ENCODE results near the gene ARIH1.
"Not testable (repeated sequence)": the region's sequence is repeated elsewhere in the genome, so short reads cannot be mapped to it uniquely, and the experiment has no call there.

The ARIH1 gene, protein sequence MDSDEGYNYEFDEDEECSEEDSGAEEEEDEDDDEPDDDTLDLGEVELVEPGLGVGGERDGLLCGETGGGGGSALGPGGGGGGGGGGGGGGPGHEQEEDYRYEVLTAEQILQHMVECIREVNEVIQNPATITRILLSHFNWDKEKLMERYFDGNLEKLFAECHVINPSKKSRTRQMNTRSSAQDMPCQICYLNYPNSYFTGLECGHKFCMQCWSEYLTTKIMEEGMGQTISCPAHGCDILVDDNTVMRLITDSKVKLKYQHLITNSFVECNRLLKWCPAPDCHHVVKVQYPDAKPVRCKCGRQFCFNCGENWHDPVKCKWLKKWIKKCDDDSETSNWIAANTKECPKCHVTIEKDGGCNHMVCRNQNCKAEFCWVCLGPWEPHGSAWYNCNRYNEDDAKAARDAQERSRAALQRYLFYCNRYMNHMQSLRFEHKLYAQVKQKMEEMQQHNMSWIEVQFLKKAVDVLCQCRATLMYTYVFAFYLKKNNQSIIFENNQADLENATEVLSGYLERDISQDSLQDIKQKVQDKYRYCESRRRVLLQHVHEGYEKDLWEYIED

GRCh38 chr15:72473614-72474465, at the start of gene ARIH1:
Gene ARIH1 (plus strand): TSS chr15:72474330. CDS start chr15:72474640, 310 bp downstream.
- peak; percentile 89 to 96 (median 94) for DNase-seq (ENCODE audit: low read depth in 3 of 3)

DNA sequence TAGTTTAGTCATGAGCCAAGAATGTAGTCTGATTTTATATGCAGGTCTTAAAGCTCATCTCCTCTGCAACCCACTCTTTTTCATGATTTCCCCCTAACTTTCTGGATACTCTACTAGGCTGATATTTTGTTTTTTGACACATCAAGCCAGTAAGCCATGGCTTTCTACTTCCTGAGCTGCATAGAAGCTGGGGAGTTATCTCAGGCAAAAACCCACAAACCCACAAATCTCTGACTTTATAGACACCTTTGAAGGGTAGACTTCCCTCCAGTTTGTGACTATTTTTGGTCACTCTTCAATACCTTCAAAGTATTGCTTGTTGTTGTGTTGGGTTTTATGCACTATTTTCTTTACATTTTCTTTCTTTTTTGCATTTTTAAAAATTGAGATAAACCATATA, 47.4 kb upstream of the ARIH1 start:
- no peak for DNase-seq (ENCODE audit: low read depth in 3 of 3)

- DNase-seq (ENCODE audit: low read depth in 3 of 3) = no peak
Measured at GRCh38 chr15:72437650-72438316, 36.3 kb upstream of the ARIH1 start.

DNA sequence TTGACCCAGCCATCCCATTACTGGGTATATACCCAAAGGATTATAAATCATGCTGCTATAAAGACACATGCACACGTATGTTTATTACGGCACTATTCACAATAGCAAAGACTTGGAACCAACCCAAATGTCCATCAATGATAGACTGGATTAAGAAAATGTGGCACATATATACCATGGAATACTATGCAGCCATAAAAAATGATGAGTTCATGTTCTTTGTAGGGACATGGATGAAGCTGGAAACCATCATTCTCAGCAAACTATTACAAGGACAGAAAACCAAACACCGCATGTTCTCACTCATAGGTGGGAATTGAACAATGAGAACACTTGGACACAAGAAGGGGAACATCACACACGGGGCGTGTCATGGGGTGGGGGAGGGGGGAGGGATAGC, 31.3 kb upstream of the ARIH1 start:
- DNase-seq (ENCODE audit: low read depth in 3 of 3) = not testable (repeated sequence)

DNA sequence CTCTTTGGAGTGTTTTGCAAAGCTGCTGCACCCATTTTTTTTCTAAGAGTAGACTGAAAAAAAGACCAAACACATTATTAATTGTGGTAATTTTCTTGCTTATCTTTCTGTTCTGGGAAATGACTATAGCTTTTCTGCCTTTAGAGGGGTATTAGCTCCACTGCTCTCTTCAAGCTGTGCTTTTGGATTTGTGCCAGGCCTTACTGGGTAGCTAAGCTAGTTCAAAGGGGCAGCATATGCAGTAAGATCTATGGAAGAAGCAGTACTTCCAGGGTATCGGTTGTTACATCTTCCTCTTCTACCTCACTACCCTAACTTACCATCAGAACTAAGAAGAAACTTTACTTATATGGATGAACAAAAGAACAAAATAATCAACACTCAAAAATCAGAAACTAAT, 28.7 kb upstream of the ARIH1 start:
- no peak for DNase-seq (ENCODE audit: low read depth in 3 of 3)

DNA sequence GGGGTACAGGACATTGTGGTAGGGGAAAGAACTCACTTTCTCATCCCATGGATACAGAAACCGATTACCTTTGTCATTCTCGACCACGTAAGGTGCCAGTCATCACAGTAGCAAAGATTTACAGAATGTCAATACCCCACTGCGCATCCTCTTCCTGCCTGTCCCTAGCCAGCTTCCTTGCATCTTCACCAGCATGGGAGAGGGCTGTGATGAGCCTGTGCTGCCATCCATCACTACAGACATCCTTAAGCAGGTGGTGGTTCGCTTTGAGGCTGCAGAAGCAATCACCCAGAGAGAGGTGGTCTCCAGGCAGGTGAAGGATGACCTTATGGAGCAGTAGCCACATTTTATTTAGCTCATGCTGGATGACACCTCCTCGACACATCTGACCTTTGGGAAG, 23.3 kb upstream of the ARIH1 start:
- no peak for DNase-seq (ENCODE audit: low read depth in 3 of 3)

GRCh38 chr15:72451224-72451623, 22.9 kb upstream of the ARIH1 start:
- no peak for DNase-seq (ENCODE audit: low read depth in 3 of 3)

DNA sequence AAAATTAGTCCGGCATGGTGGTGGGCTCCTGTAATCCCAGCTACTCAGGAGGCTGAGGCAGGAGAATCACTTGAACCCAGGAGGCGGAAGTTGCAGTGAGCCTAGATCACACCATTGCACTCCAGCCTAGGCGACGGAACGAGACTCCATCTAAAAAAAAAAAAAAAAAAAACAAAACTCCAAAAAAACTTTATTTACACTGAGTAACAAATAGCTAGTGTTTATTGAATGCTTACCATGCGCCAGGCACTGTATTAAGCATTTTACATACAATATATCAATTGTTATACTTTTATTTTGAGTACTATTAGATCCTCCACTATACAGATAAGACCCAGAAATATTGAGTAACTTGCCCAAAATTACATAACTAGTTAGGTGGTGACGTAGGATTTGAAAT, 17.4 kb upstream of the ARIH1 start:
- no peak for DNase-seq (ENCODE audit: low read depth in 3 of 3)

- no peak for DNase-seq (ENCODE audit: low read depth in 3 of 3)
Measured at GRCh38 chr15:72460402-72460801, 13.7 kb upstream of the ARIH1 start.

DNA sequence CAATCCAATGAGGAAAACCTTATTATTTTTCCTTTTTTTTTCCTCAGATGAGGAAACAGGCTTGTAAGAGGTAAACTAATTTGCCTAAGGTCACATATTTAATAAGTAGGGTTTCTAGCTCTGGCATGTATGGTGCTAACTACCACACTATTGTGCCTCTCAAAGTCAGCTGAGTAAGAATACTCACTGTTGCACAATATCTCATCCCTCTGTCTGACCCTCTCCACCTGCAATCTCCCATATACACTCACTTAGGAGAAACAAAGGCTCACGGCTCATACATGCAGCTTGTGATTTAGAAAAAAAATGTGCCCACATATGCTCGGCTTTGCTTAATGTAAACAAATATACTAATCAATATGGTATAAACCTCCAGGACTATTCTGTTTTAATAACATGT, 10.4 kb upstream of the ARIH1 start:
- DNase-seq (ENCODE audit: low read depth in 3 of 3) = no peak

DNA sequence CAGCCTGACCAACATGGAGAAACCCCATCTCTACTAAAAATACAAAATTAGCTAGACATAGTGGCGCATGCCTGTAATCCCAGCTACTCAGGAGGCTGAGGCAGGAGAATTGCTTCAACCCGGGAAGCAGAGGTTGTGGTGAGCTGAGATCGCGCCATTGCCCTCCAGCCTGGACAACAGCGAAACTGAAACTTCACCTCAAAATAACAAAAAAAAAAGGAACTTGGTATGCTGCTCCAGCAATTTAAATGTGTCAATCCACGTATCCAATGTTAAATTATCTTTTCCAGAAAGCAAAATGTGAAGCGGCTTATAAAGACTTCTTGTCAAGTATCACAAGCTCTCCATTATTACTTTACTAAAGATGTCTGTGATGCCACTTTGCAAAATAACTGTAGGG, 9.9 kb upstream of the ARIH1 start:
- DNase-seq (ENCODE audit: low read depth in 3 of 3) = no peak

DNA sequence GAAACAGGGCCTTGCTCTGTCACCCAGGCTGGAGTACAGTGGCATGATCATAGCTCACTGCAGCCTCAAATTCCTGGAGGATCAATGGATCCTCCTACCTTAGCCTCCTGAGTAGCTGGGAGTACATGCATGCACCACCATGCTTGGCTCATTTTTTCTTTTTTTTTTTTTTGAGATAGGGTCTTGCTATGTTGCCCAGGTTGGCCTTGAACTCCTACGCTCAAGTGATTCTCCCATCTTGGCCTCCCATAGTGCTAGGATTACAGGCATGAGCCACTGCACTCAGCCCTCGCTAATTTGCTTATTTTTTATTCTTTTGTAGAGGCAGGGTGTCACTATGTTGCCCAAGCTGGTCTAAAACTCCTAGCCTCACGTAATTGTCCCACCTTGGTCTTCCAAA, 6.0 kb upstream of the ARIH1 start:
- no peak for DNase-seq (ENCODE audit: low read depth in 3 of 3)

- no peak for DNase-seq (ENCODE audit: low read depth in 3 of 3)
Measured at GRCh38 chr15:72472992-72473610, 1.0 kb upstream of the ARIH1 start.

- DNase-seq (ENCODE audit: low read depth in 3 of 3) = peak in 1 of 3 donors; percentile 9
Measured at GRCh38 chr15:72474466-72474911, 359 bp downstream of the ARIH1 start.

DNA sequence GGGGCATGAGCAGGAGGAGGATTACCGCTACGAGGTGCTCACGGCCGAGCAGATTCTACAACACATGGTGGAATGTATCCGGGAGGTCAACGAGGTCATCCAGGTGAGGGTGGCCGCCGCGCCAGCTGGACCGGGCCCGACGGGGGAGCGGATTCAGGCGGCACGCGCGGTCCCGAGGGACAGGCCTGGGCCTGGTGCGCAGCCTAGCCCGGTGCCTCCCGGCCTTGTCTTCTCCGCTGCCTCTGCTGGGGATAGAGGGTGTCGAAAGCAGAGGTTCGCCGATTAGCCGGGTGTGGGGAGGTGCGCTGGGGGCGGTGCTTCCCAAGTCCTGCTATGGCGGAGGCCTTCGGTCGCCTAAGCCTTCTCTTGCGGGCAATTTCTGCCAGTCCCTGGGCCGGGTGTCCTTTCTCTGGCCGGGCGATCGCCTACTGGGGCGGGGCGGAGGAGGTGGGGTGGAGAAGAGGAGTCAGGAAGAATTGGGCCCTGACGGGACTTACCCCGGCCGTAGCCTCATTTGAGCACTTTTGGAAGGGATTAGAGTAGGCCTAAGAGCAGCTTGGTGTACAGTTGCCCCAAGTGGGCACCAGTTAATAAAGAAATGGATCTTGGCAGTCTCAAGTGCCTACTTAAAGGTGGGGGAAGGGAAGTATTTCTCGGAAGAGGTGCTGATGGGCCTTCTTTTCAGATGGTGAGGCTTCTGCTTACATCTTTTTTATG, 940 bp downstream of the ARIH1 start:
- DNase-seq (ENCODE audit: low read depth in 3 of 3) = peak; percentile 47 to 75 (median 69)

DNA sequence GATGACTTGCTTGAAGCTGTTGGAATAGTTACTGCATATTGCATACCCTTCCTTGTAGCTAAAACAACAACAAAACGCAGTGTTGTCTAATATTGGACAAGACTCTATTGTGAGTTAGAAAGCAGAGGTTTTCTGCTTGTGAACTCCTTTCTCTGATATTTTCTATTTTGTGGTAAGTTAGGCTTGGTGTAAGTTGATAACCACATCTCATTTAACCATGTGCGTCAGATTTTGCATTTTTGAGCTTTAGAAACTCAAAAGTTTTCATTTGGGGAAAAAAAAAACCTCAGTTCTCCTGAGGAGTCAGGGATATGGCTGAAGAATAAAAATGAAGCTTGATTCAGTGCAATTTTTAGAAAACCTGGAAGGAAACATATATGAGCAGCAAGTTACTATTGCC, 1.5 kb downstream of the ARIH1 start:
- no peak for DNase-seq (ENCODE audit: low read depth in 3 of 3)

DNA sequence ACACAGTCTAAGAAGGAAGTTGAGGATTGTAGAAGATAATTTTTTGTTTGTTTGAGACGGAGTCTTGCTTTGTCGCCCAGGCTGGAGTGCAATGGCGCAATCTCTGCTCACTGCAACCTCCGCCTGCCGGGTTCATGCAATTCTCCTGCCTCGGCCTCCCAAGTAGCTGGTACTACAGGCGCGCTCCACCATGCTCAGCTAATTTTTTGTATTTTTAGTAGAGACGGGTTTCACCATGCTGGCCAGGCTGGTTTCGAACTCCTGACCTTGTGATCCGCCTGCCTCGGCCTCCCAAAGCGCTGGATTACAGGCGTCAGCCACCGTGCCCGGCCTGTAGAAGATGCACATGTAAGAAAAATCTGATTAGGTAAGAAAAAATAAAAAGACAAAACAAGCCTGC, 2.2 kb downstream of the ARIH1 start:
- not testable (repeated sequence) for DNase-seq (ENCODE audit: low read depth in 3 of 3)

DNA sequence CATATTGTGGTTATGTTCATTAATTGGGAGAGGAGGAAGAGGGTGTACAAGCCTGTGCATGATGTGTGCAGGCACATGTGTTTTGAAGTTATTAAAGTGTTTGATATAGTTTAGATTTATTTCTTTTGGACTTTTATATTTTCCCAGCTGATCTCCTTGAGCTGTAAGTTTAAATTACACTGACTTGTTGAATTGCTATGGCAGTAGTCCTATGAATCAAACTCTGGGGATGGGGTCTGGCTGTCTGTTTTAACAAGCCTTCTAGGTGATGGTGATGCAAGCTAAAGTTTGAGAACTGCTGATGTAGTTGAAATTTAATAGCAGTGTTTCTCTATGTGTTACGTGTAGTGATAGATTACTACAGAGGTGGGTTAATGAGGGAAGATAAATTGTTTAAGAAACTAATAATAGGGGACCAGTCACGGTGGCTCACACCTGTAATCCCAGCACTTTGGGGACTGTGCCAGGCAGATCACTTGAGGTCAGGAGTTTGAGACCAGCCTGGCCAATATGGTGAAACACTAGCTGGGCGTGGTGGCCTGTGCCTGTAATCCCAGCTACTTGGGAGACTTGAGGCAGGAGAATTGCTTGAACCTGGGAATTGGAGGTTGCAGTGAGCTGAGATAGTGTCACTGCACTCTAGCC, 7.0 kb downstream of the ARIH1 start:
- DNase-seq (ENCODE audit: low read depth in 3 of 3) = no peak

DNA sequence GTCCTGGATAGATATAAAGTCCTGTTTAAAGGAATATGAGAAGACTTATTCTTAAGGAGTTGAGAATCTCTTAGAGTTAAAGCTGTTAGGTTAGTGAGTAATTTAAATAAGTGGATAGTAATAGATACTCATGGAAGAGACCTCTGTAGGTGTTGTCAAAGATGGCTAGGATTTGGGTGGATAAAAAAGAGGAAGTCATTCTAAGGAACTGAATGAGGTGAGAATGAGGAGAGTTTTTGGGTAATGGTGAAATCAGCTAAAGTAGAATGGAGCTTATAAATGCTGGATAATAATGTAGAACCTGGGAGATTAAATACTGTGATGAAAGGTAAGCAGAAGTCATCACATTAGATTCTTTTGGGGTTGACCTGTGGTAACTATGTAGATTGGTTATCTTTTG, 8.1 kb downstream of the ARIH1 start:
- no peak for DNase-seq (ENCODE audit: low read depth in 3 of 3)

DNA sequence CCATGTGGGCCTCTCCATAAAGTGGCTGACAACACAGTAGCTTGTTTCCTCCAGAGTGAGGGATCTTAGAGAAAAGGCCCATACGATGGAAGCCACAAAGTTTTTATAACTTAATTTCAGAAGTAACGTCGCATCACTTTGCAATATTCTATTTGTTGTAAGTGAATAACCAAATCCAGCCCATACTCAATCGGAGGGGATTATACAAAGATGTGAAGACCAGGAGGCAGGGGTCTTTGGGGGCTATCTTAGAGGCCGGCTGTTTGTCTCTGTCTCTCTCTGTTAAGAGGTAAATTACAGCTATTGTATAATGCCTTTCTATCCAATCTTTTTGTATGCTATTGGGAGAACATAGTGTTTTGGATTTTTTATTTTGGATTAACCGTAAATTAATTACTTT, 9.1 kb downstream of the ARIH1 start:
- no peak for DNase-seq (ENCODE audit: low read depth in 3 of 3)

Data from stimulated activated CD4-positive, alpha-beta T cell treated with anti-CD3 and anti-CD28 coated beads, TNF-alpha, amount 100 ng/mL, for 48 hours (primary cell).